SK-N-SH treated with all-trans-retinoic acid at 6 μM for 48 hours (cell line): ENCODE results near the gene SEC22A.

Source experiments
- BACH2 ChIP-seq: fragments of 250-450 bp; sonication (Bioruptor Pico); IDR thresholded peaks from 2 replicates; pipeline ENCODE4 v1.9.0; 2021; ENCODE audit warnings: mild to moderate bottlenecking, borderline replicate concordance
- CREB5 ChIP-seq: fragments of 250-450 bp; sonication (Bioruptor Pico); IDR thresholded peaks from 2 replicates; pipeline ENCODE4 v1.5.1; 2020; ENCODE audit warnings: low read depth, mild to moderate bottlenecking, moderate library complexity
- ESRRG ChIP-seq: fragments of 250-450 bp; sonication (Bioruptor Pico); IDR thresholded peaks from 2 replicates; pipeline ENCODE4 v1.6.1; 2021; ENCODE audit warnings: mild to moderate bottlenecking
- GLIS3 ChIP-seq: fragments of 250-450 bp; sonication (Bioruptor Pico); IDR thresholded peaks from 2 replicates; pipeline ENCODE4 v1.5.0; 2020; ENCODE audit warnings: mild to moderate bottlenecking, moderate library complexity
- ISL1 ChIP-seq: fragments of 250-450 bp; sonication (Bioruptor Pico); IDR thresholded peaks from 2 replicates; pipeline ENCODE4 v2.1.2; 2022; ENCODE audit warnings: mild to moderate bottlenecking, moderate library complexity
- PATZ1 ChIP-seq: fragments of 250-450 bp; sonication (Bioruptor Pico); IDR thresholded peaks from 2 replicates; pipeline ENCODE4 v1.8.0; 2020; ENCODE audit warnings: mild to moderate bottlenecking, moderate library complexity, borderline replicate concordance
- POU6F1 ChIP-seq: fragments of 250-450 bp; sonication (Bioruptor Pico); IDR thresholded peaks from 2 replicates; pipeline ENCODE4 v1.8.0; 2021; ENCODE audit warnings: low read depth, mild to moderate bottlenecking, moderate library complexity, borderline replicate concordance
- RARB ChIP-seq: fragments of 250-450 bp; sonication (Bioruptor Pico); IDR thresholded peaks from 2 replicates; pipeline ENCODE4 v1.8.0; 2021; ENCODE audit warnings: mild to moderate bottlenecking, moderate library complexity
- TOX ChIP-seq: fragments of 250-450 bp; sonication (Bioruptor Pico); IDR thresholded peaks from 2 replicates; pipeline ENCODE4 v1.8.0; 2021; ENCODE audit warnings: mild to moderate bottlenecking, moderate library complexity, borderline replicate concordance
- ZFP3 ChIP-seq: fragments of 250-450 bp; sonication (Bioruptor Pico); IDR thresholded peaks from 2 replicates; pipeline ENCODE4 v1.5.0; 2020; ENCODE audit warnings: mild to moderate bottlenecking, moderate library complexity
- ZNF565 ChIP-seq: fragments of 450-650 bp; formaldehyde crosslinking; conservative IDR thresholded peaks from 2 replicates; pipeline ENCODE4 v1.5.0; 2020; ENCODE audit warnings: low read depth, mild to moderate bottlenecking, moderate library complexity
- ZNF70 ChIP-seq: fragments of 450-650 bp; formaldehyde crosslinking; IDR thresholded peaks from 2 replicates; pipeline ENCODE4 v1.5.0; 2020; ENCODE audit warnings: mild to moderate bottlenecking, moderate library complexity
- TF ChIP-seq, protein P1 (sequence below): fragments of 250-450 bp; sonication (Bioruptor Pico); IDR thresholded peaks from 2 replicates; pipeline ENCODE4 v1.5.0; 2020; ENCODE audit warnings: mild to moderate bottlenecking, moderate library complexity

DNA sequence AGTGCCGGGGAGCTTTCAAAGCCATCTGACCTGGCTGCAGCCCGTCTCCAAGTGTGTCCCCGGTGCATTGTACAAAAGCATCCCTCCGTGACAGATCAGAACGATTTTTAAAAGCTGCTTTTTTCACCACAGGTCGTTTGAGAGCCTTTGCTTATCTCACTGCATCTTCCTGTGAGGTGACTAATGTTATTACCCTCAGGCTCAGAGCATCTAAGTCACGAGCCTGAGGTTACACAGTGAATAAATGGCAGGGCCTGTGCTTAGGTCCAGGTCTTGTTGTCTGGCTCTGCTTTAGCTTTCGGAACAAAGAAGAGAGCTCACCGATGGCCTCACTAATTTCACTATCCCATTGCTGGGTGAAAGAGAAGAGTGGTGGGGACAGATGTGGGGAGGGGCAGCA lies 83.3 kb downstream of the SEC22A start:
- no peak for TF ChIP-seq POU6F1
- no peak for TF ChIP-seq GLIS3
- no peak for TF ChIP-seq PATZ1
- TF ChIP-seq ZNF70 (CRISPR knock-in tag) = no peak
- no peak for TF ChIP-seq ZFP3 (CRISPR knock-in tag)
- TF ChIP-seq, protein P1, sequence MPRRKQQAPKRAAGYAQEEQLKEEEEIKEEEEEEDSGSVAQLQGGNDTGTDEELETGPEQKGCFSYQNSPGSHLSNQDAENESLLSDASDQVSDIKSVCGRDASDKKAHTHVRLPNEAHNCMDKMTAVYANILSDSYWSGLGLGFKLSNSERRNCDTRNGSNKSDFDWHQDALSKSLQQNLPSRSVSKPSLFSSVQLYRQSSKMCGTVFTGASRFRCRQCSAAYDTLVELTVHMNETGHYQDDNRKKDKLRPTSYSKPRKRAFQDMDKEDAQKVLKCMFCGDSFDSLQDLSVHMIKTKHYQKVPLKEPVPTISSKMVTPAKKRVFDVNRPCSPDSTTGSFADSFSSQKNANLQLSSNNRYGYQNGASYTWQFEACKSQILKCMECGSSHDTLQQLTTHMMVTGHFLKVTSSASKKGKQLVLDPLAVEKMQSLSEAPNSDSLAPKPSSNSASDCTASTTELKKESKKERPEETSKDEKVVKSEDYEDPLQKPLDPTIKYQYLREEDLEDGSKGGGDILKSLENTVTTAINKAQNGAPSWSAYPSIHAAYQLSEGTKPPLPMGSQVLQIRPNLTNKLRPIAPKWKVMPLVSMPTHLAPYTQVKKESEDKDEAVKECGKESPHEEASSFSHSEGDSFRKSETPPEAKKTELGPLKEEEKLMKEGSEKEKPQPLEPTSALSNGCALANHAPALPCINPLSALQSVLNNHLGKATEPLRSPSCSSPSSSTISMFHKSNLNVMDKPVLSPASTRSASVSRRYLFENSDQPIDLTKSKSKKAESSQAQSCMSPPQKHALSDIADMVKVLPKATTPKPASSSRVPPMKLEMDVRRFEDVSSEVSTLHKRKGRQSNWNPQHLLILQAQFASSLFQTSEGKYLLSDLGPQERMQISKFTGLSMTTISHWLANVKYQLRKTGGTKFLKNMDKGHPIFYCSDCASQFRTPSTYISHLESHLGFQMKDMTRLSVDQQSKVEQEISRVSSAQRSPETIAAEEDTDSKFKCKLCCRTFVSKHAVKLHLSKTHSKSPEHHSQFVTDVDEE (CRISPR knock-in tag) = no peak
- TF ChIP-seq CREB5 (CRISPR knock-in tag) = no peak
- TF ChIP-seq ESRRG (CRISPR knock-in tag) = no peak
- no peak for TF ChIP-seq ISL1
- no peak for TF ChIP-seq RARB
- TF ChIP-seq TOX (CRISPR knock-in tag) = no peak
- TF ChIP-seq BACH2 = no peak
- TF ChIP-seq ZNF565 (CRISPR knock-in tag) = no peak
